Stimulated activated naive CD8-positive, alpha-beta T cell treated with anti-CD3 and anti-CD28 coated beads, Interleukin-15, amount 100 ng/mL, for 72 hours (primary cell): ENCODE results near the gene CLDN22.

Experiments
- ATAC-seq: fragments of 150-1000 bp; cut with Tn5 transposase; 2 replicates; pipeline ENCODE4 v1.10.0; 2021; ENCODE audit warnings: mild to moderate bottlenecking, moderate library complexity
- DNase-seq, 2 donors: peaks; one replicate each; pipeline ENCODE4 v3.0.0; 2021 to 2022
- H3K27ac Mint-ChIP-seq, 2 donors: one replicate each; pipeline ENCODE4 v1.8.0; 2022; ENCODE audit warnings: mild to moderate bottlenecking in 2 of 2, mixed read lengths in 2 of 2, moderate library complexity in 2 of 2
- H3K27me3 Mint-ChIP-seq: one replicate; pipeline ENCODE4 v1.8.0; 2022; ENCODE audit warnings: mixed read lengths
- H3K4me1 Mint-ChIP-seq: one replicate; pipeline ENCODE4 v1.8.0; 2022; ENCODE audit warnings: mild to moderate bottlenecking, mixed read lengths
- H3K4me3 Mint-ChIP-seq, 2 donors: one replicate each; pipeline ENCODE4 v1.8.0; 2022; ENCODE audit warnings: mild to moderate bottlenecking in 2 of 2, mixed read lengths in 2 of 2, moderate library complexity in 1 of 2
- H3K9me3 Mint-ChIP-seq, 2 donors: one replicate each; pipeline ENCODE4 v1.8.0; 2022; ENCODE audit warnings: mixed read lengths in 2 of 2

Gene CLDN22

DNA sequence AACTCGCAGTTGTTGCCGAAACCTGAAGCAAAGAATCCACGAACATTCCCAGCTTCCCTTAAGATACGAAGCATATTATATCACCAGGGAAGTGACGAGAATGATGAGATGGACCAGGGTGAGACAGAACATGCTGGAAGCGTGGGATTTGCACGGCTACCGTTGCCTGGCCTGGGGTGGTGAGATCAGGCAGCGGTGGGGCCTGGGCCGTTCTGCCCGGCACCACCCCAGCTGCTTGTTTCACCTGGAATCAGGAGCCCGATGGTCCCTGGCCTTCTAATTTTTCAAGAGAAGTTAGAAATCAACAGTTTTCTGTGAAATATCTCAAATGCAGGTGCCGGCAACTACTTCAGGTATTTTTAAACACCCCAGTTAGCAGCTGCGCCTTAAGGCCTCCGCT lies 5.7 kb downstream of the CLDN22 start:
- no peak for ATAC-seq
- DNase-seq: no peak
- Mint-ChIP-seq H3K27me3 (no peaks in the 10 kb centered on the region), H3K27ac (no peak overlapping the region), H3K4me1 (no peaks in the 10 kb centered on the region), H3K9me3 (no peaks in the 10 kb centered on the region), H3K4me3 (no peak overlapping the region)

DNA sequence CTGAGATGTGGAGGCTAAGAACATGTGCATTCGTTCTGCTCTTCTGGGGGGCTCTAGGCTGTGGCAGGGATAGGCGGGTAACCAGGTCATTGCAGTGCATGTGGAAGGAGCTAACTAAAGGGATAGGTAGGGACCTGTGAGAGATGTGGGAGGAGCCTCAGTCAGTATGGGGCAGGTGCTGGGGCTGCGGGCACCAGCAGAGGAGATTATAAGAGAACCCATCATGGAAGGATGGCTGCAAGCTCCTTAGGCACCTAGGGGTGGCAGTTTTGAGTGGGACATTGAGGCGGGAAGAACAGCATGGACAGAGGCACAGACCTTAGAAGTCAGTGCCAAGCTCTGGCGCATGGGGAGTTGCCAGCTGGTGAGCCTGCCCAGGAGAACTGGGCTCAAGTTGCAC lies 7.2 kb downstream of the CLDN22 start:
- H3K9me3 Mint-ChIP-seq: no peaks in the 10 kb centered on the region
- H3K27me3 Mint-ChIP-seq: no peaks in the 10 kb centered on the region
- no peaks in the 10 kb centered on the region for H3K4me1 Mint-ChIP-seq
- ATAC-seq (no peak), DNase-seq (no peak)
- no peak overlapping the region for H3K27ac Mint-ChIP-seq
- H3K4me3 Mint-ChIP-seq: no peak overlapping the region

DNA sequence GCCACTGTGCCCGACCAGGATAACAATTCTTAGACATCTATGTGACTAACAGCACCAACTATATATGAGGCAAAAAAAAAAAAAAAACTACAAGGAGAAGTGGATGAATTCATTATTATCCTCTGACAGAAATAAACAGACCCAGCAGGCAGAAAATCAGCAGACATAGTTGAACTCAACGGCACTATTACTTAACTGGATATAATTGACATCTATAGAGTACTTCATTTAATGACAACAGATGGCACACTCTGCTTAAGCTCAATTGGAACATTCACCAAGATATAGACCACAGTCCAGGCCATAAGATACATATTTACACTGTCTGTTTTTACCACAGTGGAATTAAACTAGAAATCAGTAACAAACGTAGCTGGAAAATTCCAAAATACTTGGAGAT lies 13.3 kb downstream of the CLDN22 start:
- ATAC-seq: no peak
- H3K4me3 Mint-ChIP-seq: no peak overlapping the region
- H3K27me3 Mint-ChIP-seq: no peaks in the 10 kb centered on the region
- no peak overlapping the region for H3K27ac Mint-ChIP-seq
- H3K9me3 Mint-ChIP-seq: no peaks in the 10 kb centered on the region
- H3K4me1 Mint-ChIP-seq: no peaks in the 10 kb centered on the region
- no peak for DNase-seq

DNA sequence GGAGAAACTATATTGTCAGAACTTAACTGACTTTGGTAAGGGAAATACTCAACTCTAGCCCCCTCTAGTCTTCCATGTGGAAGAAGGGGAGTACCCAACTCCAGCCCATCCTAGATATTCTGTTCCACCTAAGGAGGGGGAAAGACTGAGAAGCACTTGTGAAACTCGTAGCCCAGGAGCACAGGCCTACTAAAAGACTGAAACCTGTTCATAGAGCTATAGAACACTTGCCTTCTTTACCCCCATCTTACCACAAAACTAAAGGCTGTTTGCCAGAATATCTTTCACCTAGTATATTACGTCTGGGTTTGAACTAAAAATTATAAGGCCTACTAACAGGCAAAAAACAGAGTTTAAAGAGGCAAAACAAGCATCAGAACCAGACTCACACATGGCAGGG lies 15.5 kb downstream of the CLDN22 start:
- Mint-ChIP-seq H3K27ac (no peak overlapping the region), H3K27me3 (no peaks in the 10 kb centered on the region), H3K9me3 (no peaks in the 10 kb centered on the region), H3K4me3 (no peak overlapping the region), H3K4me1 (no peaks in the 10 kb centered on the region)
- DNase-seq (no peak), ATAC-seq (no peak)

DNA sequence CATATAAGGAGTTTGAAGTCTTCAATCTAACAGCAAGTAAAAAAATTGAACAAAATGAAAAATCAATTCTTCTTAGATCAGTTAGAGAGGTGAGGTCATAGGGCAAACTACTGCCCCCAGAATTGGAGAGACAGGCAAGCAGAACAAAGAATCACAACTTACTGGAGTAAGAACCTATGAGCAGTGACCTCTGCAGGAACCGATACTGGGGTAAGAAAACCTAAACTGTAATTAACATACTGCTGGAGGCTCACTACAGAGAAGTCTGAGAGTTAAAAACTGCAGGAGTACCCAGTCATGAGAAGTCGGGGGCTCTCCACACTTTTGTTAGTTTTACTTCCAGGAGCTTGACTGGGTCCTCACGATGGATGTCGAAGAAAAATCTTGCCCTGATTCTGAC lies 16.0 kb downstream of the CLDN22 start:
- no peaks in the 10 kb centered on the region for H3K4me1 Mint-ChIP-seq
- H3K27ac Mint-ChIP-seq: no peak overlapping the region
- H3K9me3 Mint-ChIP-seq: no peaks in the 10 kb centered on the region
- DNase-seq: no peak
- no peaks in the 10 kb centered on the region for H3K27me3 Mint-ChIP-seq
- ATAC-seq: no peak
- H3K4me3 Mint-ChIP-seq: no peak overlapping the region

DNA sequence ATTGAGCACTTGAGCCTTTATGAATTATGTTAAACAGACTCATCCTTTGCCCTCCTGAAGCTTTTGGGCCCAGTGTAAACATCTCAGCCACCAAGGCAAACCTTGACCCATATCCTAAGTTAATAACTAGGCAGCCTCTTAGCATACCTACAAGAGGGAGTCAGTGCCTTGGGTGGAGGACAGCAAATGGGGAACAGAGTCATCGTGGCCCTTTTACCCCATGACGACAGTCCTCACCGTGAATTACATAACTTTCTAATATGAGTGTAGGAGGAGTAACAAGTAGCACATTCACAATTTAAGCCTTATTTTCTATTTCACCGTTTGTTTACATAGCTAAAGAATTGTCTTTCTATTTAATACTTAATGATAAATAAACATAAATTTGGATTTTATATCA lies 16.8 kb downstream of the CLDN22 start:
- Mint-ChIP-seq H3K27me3 (no peaks in the 10 kb centered on the region), H3K27ac (no peak overlapping the region), H3K4me3 (no peak overlapping the region), H3K4me1 (no peaks in the 10 kb centered on the region), H3K9me3 (no peaks in the 10 kb centered on the region)
- ATAC-seq: no peak
- DNase-seq: no peak

DNA sequence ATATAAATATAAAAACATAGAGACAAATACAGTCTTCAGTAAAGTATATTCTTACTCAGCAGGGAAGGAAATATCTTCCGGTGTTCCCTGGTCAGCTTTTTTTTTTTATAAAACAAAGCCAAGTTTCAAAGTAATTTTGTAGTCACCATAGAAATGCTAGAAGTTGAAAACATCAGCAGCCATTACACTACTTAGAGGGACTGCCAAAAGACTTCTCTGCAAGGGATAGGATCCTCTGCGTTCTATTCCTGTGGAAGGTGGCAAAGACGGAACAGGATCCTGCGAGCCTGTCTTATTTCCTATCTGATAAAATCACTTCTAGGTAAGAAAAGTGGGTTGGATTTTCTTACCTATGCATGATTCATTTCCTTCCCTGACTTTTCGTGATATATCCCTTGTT lies 19.4 kb downstream of the CLDN22 start:
- Mint-ChIP-seq H3K27ac (no peak overlapping the region), H3K4me1 (no peaks in the 10 kb centered on the region), H3K9me3 (no peaks in the 10 kb centered on the region), H3K4me3 (no peak overlapping the region), H3K27me3 (no peaks in the 10 kb centered on the region)
- ATAC-seq: no peak
- no peak for DNase-seq

DNA sequence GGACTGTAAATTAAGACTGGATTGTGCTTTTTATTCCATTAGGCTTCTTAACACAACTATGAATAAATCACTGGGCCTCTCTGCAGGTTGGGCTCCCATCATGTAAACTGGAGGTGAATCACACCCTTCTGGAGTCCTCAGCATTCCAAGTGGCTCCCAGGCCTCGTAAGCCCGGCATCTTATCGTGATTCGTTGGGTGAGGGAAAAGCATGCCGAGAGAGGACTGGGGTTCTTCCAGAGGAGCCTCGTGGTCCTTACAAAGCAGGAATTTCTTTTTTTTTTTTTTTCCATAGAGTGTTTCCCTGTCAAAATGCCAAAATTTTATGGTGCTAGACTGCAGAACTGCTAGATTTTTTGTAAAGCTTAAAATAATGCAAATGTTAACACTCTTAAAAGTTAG lies 20.0 kb downstream of the CLDN22 start:
- ATAC-seq (no peak), DNase-seq (no peak)
- Mint-ChIP-seq H3K4me1 (no peaks in the 10 kb centered on the region), H3K27me3 (no peaks in the 10 kb centered on the region), H3K9me3 (no peaks in the 10 kb centered on the region), H3K4me3 (no peak overlapping the region), H3K27ac (no peak overlapping the region)

DNA sequence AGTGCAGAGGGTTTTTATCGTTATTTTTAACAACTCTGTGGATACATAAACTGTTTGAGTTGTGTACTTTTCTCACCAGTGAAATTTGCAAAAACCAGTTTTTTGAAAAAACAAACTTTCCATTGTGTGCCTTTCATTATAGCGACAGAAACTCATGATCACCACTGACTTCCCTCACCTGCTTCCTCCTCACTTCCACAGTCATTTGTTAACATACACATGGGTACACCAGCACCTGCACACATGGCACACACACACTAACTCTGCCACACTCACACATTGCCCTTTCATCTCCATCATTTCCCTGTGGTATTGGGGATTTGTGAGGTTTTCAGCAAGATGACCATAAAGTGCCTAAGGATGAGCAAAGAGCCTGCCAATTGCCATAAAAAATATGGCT lies 20.6 kb downstream of the CLDN22 start:
- Mint-ChIP-seq H3K4me3 (no peak overlapping the region), H3K4me1 (no peaks in the 10 kb centered on the region), H3K27ac (no peak overlapping the region), H3K9me3 (no peaks in the 10 kb centered on the region), H3K27me3 (no peaks in the 10 kb centered on the region)
- DNase-seq: no peak
- ATAC-seq: no peak

DNA sequence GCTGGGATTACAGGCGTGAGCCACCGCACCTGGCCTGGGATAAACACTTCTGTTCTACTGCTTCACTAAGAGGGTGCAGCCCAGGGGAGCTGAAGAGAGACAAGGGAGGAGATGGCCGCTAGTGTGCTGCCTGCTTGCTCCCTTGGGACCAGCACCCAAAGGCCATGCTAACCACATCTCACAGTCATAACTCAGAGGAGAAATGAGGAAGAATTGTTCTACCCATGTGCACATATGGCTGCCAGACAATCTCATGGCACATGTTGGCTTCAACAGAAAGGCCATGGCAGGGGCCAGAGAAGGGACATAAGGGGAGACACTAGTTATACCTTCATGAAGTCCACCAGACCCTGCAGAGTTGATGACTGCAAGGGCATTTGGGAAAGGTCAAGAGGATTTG lies 22.4 kb downstream of the CLDN22 start:
- no peaks in the 10 kb centered on the region for H3K9me3 Mint-ChIP-seq
- no peak for DNase-seq
- no peak for ATAC-seq
- H3K27ac Mint-ChIP-seq: no peak overlapping the region
- no peaks in the 10 kb centered on the region for H3K27me3 Mint-ChIP-seq
- H3K4me1 Mint-ChIP-seq: no peaks in the 10 kb centered on the region
- H3K4me3 Mint-ChIP-seq: no peak overlapping the region

DNA sequence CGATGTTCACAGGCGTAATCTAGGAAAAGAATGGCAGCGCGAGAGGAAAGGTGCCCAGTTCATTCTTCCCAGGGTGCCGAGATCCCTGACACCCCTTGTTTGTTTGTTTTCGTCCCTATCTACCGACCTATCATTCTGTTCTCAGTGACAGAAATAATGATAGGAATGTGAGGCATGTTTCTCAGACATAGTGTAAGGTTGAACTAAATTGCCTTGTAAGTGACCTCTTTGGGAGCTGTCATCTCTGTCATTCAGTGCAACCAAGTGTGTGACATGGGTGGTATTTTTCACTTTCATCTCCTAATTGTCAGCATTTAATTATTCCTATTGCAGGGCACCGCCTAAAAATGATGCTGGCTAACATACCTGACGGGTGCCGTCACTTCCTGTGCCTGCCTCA lies 24.4 kb downstream of the CLDN22 start:
- no peak overlapping the region for H3K4me3 Mint-ChIP-seq
- no peaks in the 10 kb centered on the region for H3K27me3 Mint-ChIP-seq
- H3K27ac Mint-ChIP-seq: no peak overlapping the region
- H3K9me3 Mint-ChIP-seq: no peaks in the 10 kb centered on the region
- H3K4me1 Mint-ChIP-seq: no peaks in the 10 kb centered on the region
- DNase-seq (no peak), ATAC-seq (no peak)

DNA sequence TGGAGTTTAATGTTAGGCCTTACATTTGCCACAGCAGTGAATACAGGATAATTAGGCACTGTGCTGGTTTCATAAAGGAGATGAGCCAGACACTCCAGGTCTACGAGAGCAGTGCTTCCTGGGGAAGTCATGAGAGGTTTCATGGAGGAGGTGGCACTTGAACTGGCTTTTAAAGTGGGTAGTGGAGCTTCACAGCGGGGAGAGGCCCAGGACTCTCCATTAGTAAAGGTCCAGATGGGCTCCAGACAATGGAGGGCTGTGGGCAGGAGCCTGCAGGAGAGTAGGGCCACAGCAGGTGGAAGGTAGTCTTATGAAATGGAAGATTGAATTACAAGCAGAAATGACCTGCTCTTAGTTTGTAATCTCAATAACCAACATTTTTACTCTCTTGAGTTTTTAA lies 29.0 kb downstream of the CLDN22 start:
- DNase-seq: no peak
- Mint-ChIP-seq H3K4me1 (no peaks in the 10 kb centered on the region), H3K27me3 (no peaks in the 10 kb centered on the region), H3K27ac (no peak overlapping the region), H3K4me3 (no peak overlapping the region), H3K9me3 (no peaks in the 10 kb centered on the region)
- ATAC-seq: no peak

DNA sequence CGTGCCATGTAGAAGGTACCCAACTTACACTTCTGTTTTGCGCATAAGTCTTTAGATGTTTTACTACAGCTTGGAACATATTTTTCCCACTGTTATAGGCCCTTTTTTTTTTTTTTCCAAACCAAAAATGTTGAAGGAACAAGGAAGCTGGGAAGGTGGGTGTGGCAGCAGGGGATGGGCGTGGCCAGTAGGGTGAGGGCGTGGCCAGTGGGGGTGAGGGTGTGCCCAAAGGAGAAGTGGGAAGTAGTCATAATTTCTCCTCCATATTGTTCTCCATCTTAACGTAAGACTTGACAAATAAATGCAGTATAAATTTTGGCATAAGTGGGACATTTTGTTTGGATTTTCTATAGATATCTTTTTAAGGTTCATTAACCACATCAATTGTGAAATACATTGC lies 30.4 kb downstream of the CLDN22 start:
- DNase-seq (no peak), ATAC-seq (no peak)
- Mint-ChIP-seq H3K4me3 (no peak overlapping the region), H3K27me3 (no peaks in the 10 kb centered on the region), H3K27ac (no peak overlapping the region), H3K4me1 (no peaks in the 10 kb centered on the region), H3K9me3 (no peaks in the 10 kb centered on the region)

DNA sequence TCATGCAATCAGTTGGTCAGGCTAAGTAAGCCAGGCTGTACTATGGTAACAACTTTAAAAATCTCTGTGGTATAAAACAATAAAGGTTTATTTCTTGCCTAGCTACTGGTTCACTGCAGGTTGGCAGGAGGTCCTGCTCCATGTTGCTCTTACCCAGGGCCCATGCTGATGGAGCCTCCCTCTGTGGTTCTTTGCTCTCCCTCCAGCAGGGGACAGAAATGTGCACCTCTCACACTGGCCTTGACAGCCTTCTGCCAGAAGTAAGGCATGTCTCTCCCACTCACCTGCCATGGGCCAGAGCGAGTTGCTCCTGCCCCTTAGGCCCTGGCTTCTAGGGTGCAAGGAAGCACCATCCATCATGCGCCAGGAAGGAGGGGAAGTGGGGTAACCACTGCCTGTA lies 31.1 kb downstream of the CLDN22 start:
- Mint-ChIP-seq H3K27ac (no peak overlapping the region), H3K27me3 (no peaks in the 10 kb centered on the region), H3K9me3 (no peaks in the 10 kb centered on the region), H3K4me3 (no peak overlapping the region), H3K4me1 (no peaks in the 10 kb centered on the region)
- no peak for ATAC-seq
- DNase-seq: no peak

DNA sequence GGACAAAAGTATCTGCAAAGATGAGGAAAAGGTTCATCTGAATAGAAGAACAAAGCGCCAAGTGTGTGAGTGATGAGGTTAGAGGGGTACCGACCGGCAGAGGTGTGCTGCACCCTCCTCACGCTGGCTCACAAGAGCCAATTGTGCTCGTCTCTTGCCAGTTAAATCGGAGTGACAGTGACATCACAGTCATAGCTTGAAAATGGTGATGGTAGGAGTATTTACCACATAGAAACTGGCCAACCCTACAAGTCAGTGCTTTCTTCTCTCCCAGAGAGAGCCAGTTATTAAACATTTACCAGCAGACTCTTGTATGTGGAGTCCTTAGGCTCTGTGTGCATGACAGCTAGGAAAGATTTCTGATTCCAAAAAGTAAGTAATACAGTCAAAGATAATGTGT lies 32.4 kb downstream of the CLDN22 start:
- DNase-seq (no peak), ATAC-seq (no peak)
- Mint-ChIP-seq H3K4me3 (no peak overlapping the region), H3K4me1 (no peaks in the 10 kb centered on the region), H3K27ac (no peak overlapping the region), H3K27me3 (no peaks in the 10 kb centered on the region), H3K9me3 (no peaks in the 10 kb centered on the region)

DNA sequence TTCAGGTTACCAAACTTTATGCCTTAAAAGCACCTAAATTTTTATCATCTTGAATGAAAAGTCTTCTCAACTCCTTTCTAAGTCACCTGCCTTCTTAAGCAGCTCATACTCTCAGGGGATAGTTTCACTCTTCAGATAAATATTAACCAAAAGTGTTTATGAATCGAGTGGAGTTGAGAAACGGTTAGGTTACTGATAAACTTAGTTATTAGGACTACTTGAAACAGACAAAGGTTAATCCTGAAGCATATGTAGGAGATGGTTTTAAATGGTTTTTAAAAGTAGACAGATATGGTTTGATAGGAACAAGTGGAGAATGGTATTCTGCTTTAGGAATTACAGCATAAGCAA lies 32.8 kb downstream of the CLDN22 start:
- Mint-ChIP-seq H3K4me3 (no peak overlapping the region), H3K27ac (no peak overlapping the region), H3K9me3 (no peaks in the 10 kb centered on the region)

DNA sequence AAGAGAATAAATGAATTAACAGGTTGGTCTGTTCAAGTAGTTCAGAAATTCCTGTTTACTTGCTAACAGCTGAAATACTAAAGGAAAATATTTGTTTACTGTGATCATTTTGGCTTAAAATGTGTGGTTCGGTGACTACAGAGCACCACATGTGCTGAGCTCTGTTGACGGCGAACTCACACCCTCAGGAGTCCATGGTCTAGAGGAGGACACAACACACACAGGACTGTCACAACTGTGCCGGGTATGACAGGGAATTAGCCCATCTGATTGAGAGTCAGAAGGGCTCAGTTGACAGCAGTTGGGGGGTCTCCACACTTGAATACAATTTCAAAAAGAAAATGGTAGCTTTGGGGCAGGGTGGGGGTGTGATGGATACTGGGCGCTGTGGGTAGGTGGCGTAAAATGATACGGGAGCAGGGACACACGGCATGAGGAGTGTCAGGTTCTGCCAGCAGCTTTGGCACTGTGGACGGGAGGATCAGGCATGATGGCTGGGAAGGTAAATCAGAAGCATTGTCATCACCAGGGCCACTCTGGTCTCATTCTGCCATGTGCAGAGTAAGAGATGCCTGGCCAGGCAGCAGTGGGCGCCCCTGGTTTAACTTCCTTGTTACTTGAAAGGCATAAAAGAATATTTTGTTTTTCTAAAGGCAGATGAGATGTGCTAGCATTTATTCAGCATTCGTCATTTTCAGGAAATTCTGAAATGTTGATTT lies 33.3 kb downstream of the CLDN22 start:
- Mint-ChIP-seq H3K4me1 (no peaks in the 10 kb centered on the region), H3K9me3 (no peaks in the 10 kb centered on the region), H3K27ac (peak overlapping the region in 1 of 2 donors; percentile 82), H3K27me3 (no peaks in the 10 kb centered on the region), H3K4me3 (no peak overlapping the region)
- DNase-seq: no peak
- no peak for ATAC-seq

More for the DNA sequence above, 32.8 kb downstream of the CLDN22 start:
- no peaks in the 10 kb centered on the region for H3K4me1 Mint-ChIP-seq
- no peak for ATAC-seq
- no peaks in the 10 kb centered on the region for H3K27me3 Mint-ChIP-seq
- DNase-seq: no peak
